Natural killer cell (primary cell): ENCODE results near the gene PCBP1. TPM values are rescaled to one million over a fixed set of nuclear protein-coding genes. Genes with fewer than 3 reads are reported as not detected.
"Not testable (repeated sequence)": the region's sequence is repeated elsewhere in the genome, so short reads cannot be mapped to it uniquely, and the experiment has no call there.

Source experiments
- ATAC-seq, 3 donors: fragments of 150-1000 bp in 2 of 3; fragments of 200-7000 bp in 1 of 3; cut with Tn5 transposase; 1 replicate in 1 of 3; 2 replicates in 2 of 3; pipeline ENCODE4 v1.10.0; 2021; ENCODE audit warnings: mild to moderate bottlenecking in 2 of 3, moderate library complexity in 2 of 3
- DNase-seq, 2 donors: peaks; one replicate each; pipeline versions ENCODE4 v3.0.0 to v3.0.0-alpha.2; 2013 to 2021; ENCODE audit warnings: mixed read lengths in 1 of 2
- H3K27ac ChIP-seq: one replicate; pipeline ENCODE4 v1.5.1; 2013; ENCODE audit warnings: mild to moderate bottlenecking, low read length
- H3K27me3 ChIP-seq: one replicate; pipeline ENCODE4 v1.6.1; 2013; ENCODE audit warnings: low read length; ENCODE audit not compliant: control insufficient read depth, insufficient read depth
- H3K36me3 ChIP-seq: one replicate; pipeline ENCODE4 v1.6.1; 2013; ENCODE audit warnings: low read length; ENCODE audit not compliant: control insufficient read depth, insufficient read depth
- H3K4me1 ChIP-seq: one replicate; pipeline ENCODE4 v1.6.1; 2013; ENCODE audit warnings: low read length; ENCODE audit not compliant: control insufficient read depth, insufficient read depth
- H3K4me3 ChIP-seq: one replicate; pipeline ENCODE4 v1.5.1; 2013; ENCODE audit warnings: low read length
- H3K9me3 ChIP-seq: one replicate; pipeline ENCODE4 v1.6.1; 2013; ENCODE audit warnings: low read length; ENCODE audit not compliant: control insufficient read depth, insufficient read depth
- H3K27ac Mint-ChIP-seq, 2 donors: one replicate each; pipeline ENCODE4 v1.8.0; 2022; ENCODE audit warnings: mild to moderate bottlenecking in 2 of 2, mixed read lengths in 2 of 2, moderate library complexity in 1 of 2
- H3K27me3 Mint-ChIP-seq, 2 donors: one replicate each; pipeline ENCODE4 v1.8.0; 2022; ENCODE audit warnings: low read depth in 2 of 2, mixed read lengths in 2 of 2
- H3K36me3 Mint-ChIP-seq: one replicate; pipeline ENCODE4 v1.8.0; 2022; ENCODE audit warnings: mixed read lengths
- H3K4me1 Mint-ChIP-seq, 2 donors: one replicate each; pipeline ENCODE4 v1.8.0; 2022; ENCODE audit warnings: mixed read lengths in 2 of 2
- H3K4me3 Mint-ChIP-seq: one replicate; pipeline ENCODE4 v1.8.0; 2022; ENCODE audit warnings: mild to moderate bottlenecking, moderate library complexity, mixed read lengths
- H3K9me3 Mint-ChIP-seq, 2 donors: one replicate each; pipeline ENCODE4 v1.8.0; 2022; ENCODE audit warnings: mixed read lengths in 2 of 2
- CTCF ChIP-seq: fragments of 200-600 bp; IDR thresholded peaks from one replicate; pipeline ENCODE4 v1.8.0; 2022; ENCODE audit warnings: antibody characterized with exemption
- WGBS: methylation state at CpG from one replicate; pipeline ENCODE4 v1.1.7; 2013; ENCODE audit warnings: missing lambda C conversion rate; ENCODE audit not compliant: insufficient coverage; 5-methylcytosine and 5-hydroxymethylcytosine counted together
- intact Hi-C: fragments of 100-400 bp; cut with micrococcal nuclease; formaldehyde crosslinking; loops from one replicate; pipeline ENCODE4 v1.14.2; 2022
- total RNA-seq, 4 donors: library from RNA; stranded (reverse); fragments of 120-200 nt in 1 of 4; gene quantifications; one replicate each; pipeline versions ENCODE4 v1.2.3 to v1.2.4, GENCODE V29; 2013 to 2022

Gene PCBP1
- total RNA-seq, 3 donors from 2014 or later (not counting 1 experiment from before 2014, with no cell fraction given) = 329 to 358 (median 352) TPM

GRCh38 chr2:70091816-70092215 lies 4.5 kb downstream of the PCBP1 start:
- no peak for ATAC-seq
- peak in 1 of 2 donors; percentile 48 for DNase-seq
- intact Hi-C loops = no loop called here

GRCh38 chr2:70092576-70093243 lies 5.4 kb downstream of the PCBP1 start:
- ATAC-seq, H3K27me3 Mint-ChIP-seq, H3K9me3 ChIP-seq, H3K9me3 Mint-ChIP-seq, H3K36me3 Mint-ChIP-seq, H3K4me3 Mint-ChIP-seq, H3K27me3 ChIP-seq, H3K27ac ChIP-seq, intact Hi-C loops, H3K4me3 ChIP-seq, DNase-seq: not testable (repeated sequence)
- peaks cover 57 to 69% of the 10 kb centered on the region in 2 donors for H3K4me1 Mint-ChIP-seq
- H3K4me1 ChIP-seq = peaks cover 56% of the 10 kb centered on the region
- peak overlapping the region; percentile 73 to 97 for H3K27ac Mint-ChIP-seq
- 87% methylated on average over 12 of the region's 12 CpGs for WGBS
- H3K36me3 ChIP-seq = peaks cover 15% of the 10 kb centered on the region

More at GRCh38 chr2:70091816-70092215, 4.5 kb downstream of the PCBP1 start:
- Mint-ChIP-seq H3K27ac (peak overlapping the region; percentile 99 to 100), H3K4me1 (peaks cover 63 to 74% of the 10 kb centered on the region in 2 donors), H3K27me3 (no peaks in the 10 kb centered on the region), H3K9me3 (no peaks in the 10 kb centered on the region), H3K4me3 (peak overlapping the region; percentile 32), H3K36me3 (peaks cover 6% of the 10 kb centered on the region)
- no peaks in the 10 kb centered on the region for H3K9me3 ChIP-seq
- H3K27me3 ChIP-seq = no peaks in the 10 kb centered on the region
- H3K4me3 ChIP-seq = no peak overlapping the region
- WGBS = 46% methylated on average over 4 of the region's 7 CpGs
- TF ChIP-seq CTCF = no peak
- peak overlapping the region; percentile 34 for H3K27ac ChIP-seq
- peaks cover 15% of the 10 kb centered on the region for H3K36me3 ChIP-seq
- peaks cover 56% of the 10 kb centered on the region for H3K4me1 ChIP-seq

GRCh38 chr2:70094171-70094977 lies 7.1 kb downstream of the PCBP1 start:
- no peaks in the 10 kb centered on the region for H3K36me3 Mint-ChIP-seq

More at GRCh38 chr2:70094171-70094977, 7.1 kb downstream of the PCBP1 start:
- Histone ChIP-seq H3K4me3 (peak overlapping the region; percentile 0), H3K36me3 (peaks cover 6% of the 10 kb centered on the region), H3K27me3 (no peaks in the 10 kb centered on the region), H3K27ac (peak overlapping the region; percentile 88), H3K9me3 (no peaks in the 10 kb centered on the region), H3K4me1 (peaks cover 45% of the 10 kb centered on the region)
- intact Hi-C loops = loop anchor here (2.0 kb wide), 1 partner anchor 46 kb away; no protein-coding TSS in a partner anchor
- 72% methylated on average over 5 of the region's 5 CpGs for WGBS
- Mint-ChIP-seq H3K4me1 (peaks cover 40 to 53% of the 10 kb centered on the region in 2 donors), H3K4me3 (peak overlapping the region; percentile 71), H3K27ac (peak overlapping the region; percentile 97 to 99), H3K9me3 (no peaks in the 10 kb centered on the region), H3K27me3 (no peaks in the 10 kb centered on the region)
- peak; percentile 24 to 41 (median 40) for ATAC-seq
- TF ChIP-seq CTCF = no peak
- DNase-seq = peak in 1 of 2 donors; percentile 29
